Loucy (cell line): Measurements from ENCODE around the gene AP1AR.

Source experiments
- H2AFZ ChIP-seq: fragments of 200-600 bp; sonication (generic); 2 replicates; pipeline ENCODE4 v1.6.0; 2016; ENCODE audit warnings: antibody characterized with exemption, mild to moderate bottlenecking, low read length, moderate library complexity
- H3F3A ChIP-seq: fragments of 200-600 bp; 2 replicates; pipeline ENCODE4 v1.6.0; 2016; ENCODE audit warnings: antibody characterized with exemption, low read depth, mild to moderate bottlenecking
- H3K27me3 ChIP-seq: fragments of 200-600 bp; sonication (generic); 2 replicates; pipeline ENCODE4 v1.6.1; 2014; ENCODE audit warnings: low read length, mild to moderate bottlenecking; ENCODE audit not compliant: insufficient read depth, poor library complexity, severe bottlenecking
- H3K36me3 ChIP-seq: fragments of 200-600 bp; sonication (generic); 2 replicates; pipeline ENCODE4 v1.6.1; 2016; ENCODE audit warnings: low read length; ENCODE audit not compliant: insufficient read depth
- H3K4me1 ChIP-seq: fragments of 200-600 bp; sonication (generic); 2 replicates; pipeline ENCODE4 v1.5.1; 2014; ENCODE audit warnings: low read length, mild to moderate bottlenecking; ENCODE audit not compliant: insufficient read depth, poor library complexity, severe bottlenecking
- H3K4me2 ChIP-seq: fragments of 200-600 bp; sonication (generic); 2 replicates; pipeline ENCODE4 v1.6.0; 2014; ENCODE audit warnings: antibody characterized with exemption, low read length, low read depth, mild to moderate bottlenecking; ENCODE audit not compliant: poor library complexity, severe bottlenecking
- H3K4me3 ChIP-seq: fragments of 200-600 bp; sonication (generic); 2 replicates; pipeline ENCODE4 v1.5.1; 2014; ENCODE audit warnings: low read length, mild to moderate bottlenecking, mixed read lengths; ENCODE audit not compliant: poor library complexity, severe bottlenecking
- H3K79me2 ChIP-seq: fragments of 200-600 bp; sonication (generic); 2 replicates; pipeline ENCODE4 v1.6.1; 2014; ENCODE audit warnings: low read length; ENCODE audit not compliant: insufficient read depth
- H3K9ac ChIP-seq: fragments of 200-600 bp; sonication (generic); 2 replicates; pipeline ENCODE4 v1.6.0; 2014; ENCODE audit warnings: mild to moderate bottlenecking, low read depth, low read length, moderate library complexity; ENCODE audit not compliant: poor library complexity, severe bottlenecking
- H3K9me2 ChIP-seq: fragments of 200-600 bp; sonication (generic); replicated peaks from 2 replicates; pipeline ENCODE4 v1.6.1; 2016; ENCODE audit warnings: low read depth, low read length, mixed read lengths
- H3K9me3 ChIP-seq: fragments of 200-600 bp; sonication (generic); 2 replicates; pipeline ENCODE4 v1.6.1; 2014; ENCODE audit warnings: mild to moderate bottlenecking, antibody characterized with exemption, low read length, low read depth; ENCODE audit not compliant: insufficient read depth
- H4K20me1 ChIP-seq: fragments of 200-600 bp; sonication (generic); 2 replicates; pipeline ENCODE4 v1.6.0; 2014; ENCODE audit warnings: antibody characterized with exemption, low read length, mild to moderate bottlenecking; ENCODE audit not compliant: insufficient read depth, poor library complexity, severe bottlenecking
- EZH2phosphoT487 ChIP-seq: fragments of 200-600 bp; IDR thresholded peaks from 2 replicates; pipeline ENCODE4 v1.6.1; 2018; ENCODE audit warnings: antibody characterized with exemption, mild to moderate bottlenecking, moderate library complexity, borderline replicate concordance
- TF ChIP-seq, protein P1 (sequence below): fragments of 200-600 bp; sonication (generic); conservative IDR thresholded peaks from 2 replicates; pipeline ENCODE4 v1.5.1; 2014; ENCODE audit warnings: mild to moderate bottlenecking, antibody characterized with exemption, low read length

The AP1AR gene

DNA sequence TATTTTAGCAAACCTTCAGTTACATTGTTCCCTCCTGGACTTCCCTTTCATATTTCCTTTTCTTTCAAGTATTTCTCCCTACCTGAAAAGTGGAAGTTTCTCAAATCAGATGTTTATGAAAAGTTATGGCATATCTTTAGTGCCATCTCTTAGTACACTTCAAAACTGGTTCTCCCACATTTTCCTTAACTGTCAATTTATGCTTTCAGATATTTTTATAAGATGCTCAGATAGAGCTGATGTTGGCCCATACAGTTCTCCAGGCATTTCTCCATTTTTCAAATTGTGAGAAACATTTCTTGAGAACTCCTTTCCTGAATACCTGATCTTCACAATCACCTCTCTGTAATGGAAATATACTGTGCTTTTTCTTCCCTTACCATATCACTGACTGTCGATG, 32.5 kb upstream of the AP1AR start:
- Histone ChIP-seq H4K20me1 (no peaks in the 10 kb centered on the region), H3F3A (no peaks in the 10 kb centered on the region), H3K4me2 (no peak overlapping the region), H3K79me2 (no peaks in the 10 kb centered on the region), H2AFZ (no peak overlapping the region), H3K9me3 (no peaks in the 10 kb centered on the region), H3K27me3 (no peaks in the 10 kb centered on the region), H3K4me3 (no peak overlapping the region), H3K9ac (no peak overlapping the region), H3K36me3 (no peaks in the 10 kb centered on the region), H3K4me1 (no peaks in the 10 kb centered on the region), H3K9me2 (no peaks in the 10 kb centered on the region)
- TF ChIP-seq, protein P1, sequence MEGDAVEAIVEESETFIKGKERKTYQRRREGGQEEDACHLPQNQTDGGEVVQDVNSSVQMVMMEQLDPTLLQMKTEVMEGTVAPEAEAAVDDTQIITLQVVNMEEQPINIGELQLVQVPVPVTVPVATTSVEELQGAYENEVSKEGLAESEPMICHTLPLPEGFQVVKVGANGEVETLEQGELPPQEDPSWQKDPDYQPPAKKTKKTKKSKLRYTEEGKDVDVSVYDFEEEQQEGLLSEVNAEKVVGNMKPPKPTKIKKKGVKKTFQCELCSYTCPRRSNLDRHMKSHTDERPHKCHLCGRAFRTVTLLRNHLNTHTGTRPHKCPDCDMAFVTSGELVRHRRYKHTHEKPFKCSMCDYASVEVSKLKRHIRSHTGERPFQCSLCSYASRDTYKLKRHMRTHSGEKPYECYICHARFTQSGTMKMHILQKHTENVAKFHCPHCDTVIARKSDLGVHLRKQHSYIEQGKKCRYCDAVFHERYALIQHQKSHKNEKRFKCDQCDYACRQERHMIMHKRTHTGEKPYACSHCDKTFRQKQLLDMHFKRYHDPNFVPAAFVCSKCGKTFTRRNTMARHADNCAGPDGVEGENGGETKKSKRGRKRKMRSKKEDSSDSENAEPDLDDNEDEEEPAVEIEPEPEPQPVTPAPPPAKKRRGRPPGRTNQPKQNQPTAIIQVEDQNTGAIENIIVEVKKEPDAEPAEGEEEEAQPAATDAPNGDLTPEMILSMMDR, result no peak
- TF ChIP-seq EZH2phosphoT487, result no peak

DNA sequence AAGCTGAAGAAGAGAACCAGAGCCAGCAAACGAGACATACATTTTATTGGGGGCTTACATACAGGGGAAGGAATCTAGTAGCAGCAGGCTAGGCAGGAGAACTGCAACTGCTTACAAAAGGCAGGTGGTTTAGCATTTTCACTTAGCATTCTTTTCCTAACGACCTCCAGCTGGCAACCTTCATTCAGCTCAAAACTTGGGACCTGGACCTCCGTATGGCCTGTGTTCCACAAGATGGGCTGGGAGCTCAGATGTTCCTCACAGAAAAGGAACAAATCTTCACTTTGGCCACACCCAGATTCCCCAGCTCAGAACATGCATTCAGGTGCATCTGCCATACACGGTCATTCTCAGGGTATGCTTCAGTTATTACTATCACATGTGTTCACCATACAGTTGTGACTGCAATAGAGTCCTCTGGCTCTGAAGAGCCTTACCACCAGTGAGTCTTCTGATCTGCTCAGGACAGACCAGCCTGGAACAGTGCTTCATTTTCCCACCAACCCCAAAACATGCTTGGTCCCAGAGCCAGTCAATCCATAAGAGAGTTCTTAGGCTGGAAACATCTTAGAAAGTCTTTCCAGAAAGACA, 29.6 kb upstream of the AP1AR start:
- no peak overlapping the region for H3K4me2 ChIP-seq

DNA sequence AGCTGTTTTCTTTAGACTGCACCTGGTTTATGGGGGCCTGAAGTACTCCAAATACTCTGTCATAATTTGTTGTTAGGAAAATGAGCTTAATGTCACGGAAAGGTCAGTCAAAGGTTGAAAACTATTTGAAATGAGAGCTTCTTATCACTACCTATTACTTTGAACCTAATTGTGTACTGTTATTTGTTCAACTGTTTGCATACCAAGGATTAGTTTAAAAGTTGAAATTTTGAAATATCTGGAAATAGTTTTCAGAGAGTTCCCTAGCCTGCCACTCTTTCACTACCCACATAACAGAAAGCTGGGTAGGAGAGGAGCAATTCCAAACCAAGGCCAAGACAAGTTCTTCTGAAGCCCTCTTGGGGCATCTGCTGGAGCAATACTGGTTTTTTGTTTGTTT, 28.0 kb upstream of the AP1AR start:
- H3K36me3 ChIP-seq, result no peaks in the 10 kb centered on the region
- no peaks in the 10 kb centered on the region for H3F3A ChIP-seq
- no peak overlapping the region for H3K4me2 ChIP-seq
- no peaks in the 10 kb centered on the region for H3K79me2 ChIP-seq
- no peaks in the 10 kb centered on the region for H3K4me1 ChIP-seq
- H3K4me3 ChIP-seq, result no peak overlapping the region
- H3K27me3 ChIP-seq, result no peaks in the 10 kb centered on the region
- H4K20me1 ChIP-seq, result no peaks in the 10 kb centered on the region
- TF ChIP-seq, protein P1, result no peak
- TF ChIP-seq EZH2phosphoT487, result no peak
- H3K9me3 ChIP-seq, result no peaks in the 10 kb centered on the region
- no peak overlapping the region for H3K9ac ChIP-seq
- no peak overlapping the region for H2AFZ ChIP-seq
- no peaks in the 10 kb centered on the region for H3K9me2 ChIP-seq

More for the DNA sequence above, 29.6 kb upstream of the AP1AR start:
- Histone ChIP-seq H3F3A (no peaks in the 10 kb centered on the region), H3K4me1 (no peaks in the 10 kb centered on the region), H3K9ac (no peak overlapping the region), H3K4me3 (no peak overlapping the region), H3K36me3 (no peaks in the 10 kb centered on the region), H2AFZ (peak overlapping the region; percentile 18; the same call in 1 of the 2 replicates), H4K20me1 (no peaks in the 10 kb centered on the region), H3K79me2 (no peaks in the 10 kb centered on the region), H3K27me3 (no peaks in the 10 kb centered on the region), H3K9me2 (no peaks in the 10 kb centered on the region), H3K9me3 (no peaks in the 10 kb centered on the region)
- TF ChIP-seq, protein P1, result no peak
- TF ChIP-seq EZH2phosphoT487, result no peak
